GM13977 (cell line): ENCODE data around the gene AGAP1.

Experiments
- DNase-seq: peaks from one replicate; pipeline ENCODE4 v3.0.0; 2012; ENCODE audit warnings: low spot score
- CTCF ChIP-seq: IDR thresholded peaks from 2 replicates; pipeline ENCODE4 v1.5.1; 2012; ENCODE audit warnings: mild to moderate bottlenecking, control low read depth; ENCODE audit not compliant: insufficient read depth; ENCODE audit errors: extremely low read depth, missing control alignments
- in situ Hi-C: fragments of 300-500 bp; cut with MboI; formaldehyde crosslinking; loops from one replicate; pipeline ENCODE4 v1.12.0; 2022; ENCODE audit warnings: low sequenced_read_pairs, low pct_unique_long_range_greater_than_20kb, mixed read lengths, inconsistent platforms; ENCODE audit not compliant: unreplicated experiment

AGAP1 gene

DNA sequence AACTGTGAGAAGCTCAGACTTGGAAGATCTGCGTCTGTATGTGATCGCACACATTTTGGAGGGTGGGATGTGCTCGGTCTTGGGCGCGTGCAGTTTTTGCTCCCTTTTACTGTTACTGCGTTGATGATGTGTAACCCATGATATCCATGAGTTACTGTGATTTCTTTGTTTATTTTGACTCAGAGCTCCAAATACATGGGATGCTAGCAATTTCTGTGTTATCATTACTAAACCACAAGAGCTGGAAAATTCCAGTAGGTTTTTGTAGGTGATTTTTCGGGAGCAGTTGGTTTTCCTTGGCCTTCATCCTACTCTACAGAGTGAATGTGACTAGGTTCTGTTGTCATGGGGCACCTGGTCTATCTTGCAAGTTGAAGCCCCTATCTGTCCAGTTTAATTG, 124.2 kb downstream of the AGAP1 start:
- TF ChIP-seq CTCF, result no peak
- DNase-seq, result no peak
- in situ Hi-C loops, result no loop called here

GRCh38 chr2:235619544-235619943, 125.7 kb downstream of the AGAP1 start:
- TF ChIP-seq CTCF, result no peak
- in situ Hi-C loops, result no loop called here
- DNase-seq, result no peak

DNA sequence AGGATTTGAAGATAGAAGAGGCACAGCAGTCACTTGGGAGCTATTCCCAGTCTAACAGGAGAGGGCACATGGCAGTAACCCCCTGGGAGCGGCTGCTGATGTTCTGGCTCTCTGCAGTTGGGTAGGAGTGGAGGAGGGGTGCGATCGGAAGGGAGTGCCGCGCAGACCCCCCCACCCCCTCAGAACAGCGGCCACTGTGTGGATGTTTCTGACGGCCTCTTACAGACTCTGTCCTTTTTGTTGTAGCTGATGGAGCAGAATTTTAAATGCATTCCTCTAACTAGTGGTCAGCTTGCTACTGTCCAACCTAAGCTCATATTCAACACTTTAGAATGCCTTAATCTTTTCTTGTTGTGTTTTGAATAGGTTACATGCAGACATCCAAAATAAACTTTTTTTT, 127.9 kb downstream of the AGAP1 start:
- in situ Hi-C loops, result no loop called here
- TF ChIP-seq CTCF, result no peak
- DNase-seq, result no peak

- TF ChIP-seq CTCF, result no peak
- no peak for DNase-seq
- in situ Hi-C loops, result no loop called here
These were observed 129.3 kb downstream of the AGAP1 start for GRCh38 chr2:235623111-235623510.

- in situ Hi-C loops, result no loop called here
- DNase-seq, result no peak
- TF ChIP-seq CTCF, result no peak
These were observed 129.9 kb downstream of the AGAP1 start for GRCh38 chr2:235623752-235624151.

DNA sequence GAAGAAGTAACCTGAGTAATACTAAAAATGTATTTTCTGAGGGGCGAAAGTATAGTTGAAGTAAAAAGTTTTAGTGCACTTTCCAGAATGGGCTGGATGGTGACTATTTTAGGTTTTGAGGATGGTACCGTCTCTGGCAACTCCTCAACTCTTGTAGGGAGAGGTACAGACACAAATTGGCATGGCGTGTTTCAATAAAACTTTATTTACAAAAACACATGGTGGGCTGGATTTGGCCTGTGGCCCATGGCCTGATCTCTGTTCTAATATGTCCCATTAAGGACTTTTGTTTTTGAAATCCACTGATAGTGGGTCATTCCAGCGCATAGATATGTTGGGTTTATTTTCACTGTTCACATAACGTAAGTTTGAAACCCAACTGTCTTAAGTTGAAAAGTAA, 132.8 kb downstream of the AGAP1 start:
- in situ Hi-C loops, result no loop called here
- no peak for TF ChIP-seq CTCF
- no peak for DNase-seq

DNA sequence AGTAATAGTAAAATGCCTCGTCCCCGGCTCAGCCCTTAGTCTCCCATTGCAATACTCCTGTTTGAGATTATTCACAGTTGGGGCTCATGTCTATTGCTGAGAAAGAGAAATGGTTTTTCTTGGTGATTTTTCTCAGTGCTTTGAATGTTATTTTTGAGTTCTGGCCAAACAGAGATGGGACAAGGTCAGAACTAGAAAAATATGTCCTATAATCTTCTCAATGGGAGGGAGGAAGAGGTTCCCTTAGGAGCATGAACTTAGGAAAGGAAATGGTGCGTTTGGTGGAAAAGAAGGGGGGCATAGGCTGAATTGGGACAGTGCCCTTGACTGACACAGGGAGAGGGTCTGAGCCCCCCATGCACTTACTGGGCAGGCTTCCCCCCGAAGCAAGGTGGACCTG, 133.8 kb downstream of the AGAP1 start:
- in situ Hi-C loops, result no loop called here
- TF ChIP-seq CTCF, result no peak

More for the DNA sequence above, 133.8 kb downstream of the AGAP1 start:
- DNase-seq, result no peak
